Activated CD4-positive, alpha-beta T cell treated with anti-CD3 and anti-CD28 coated beads, Interleukin-10, Interleukin-2, amounts not matched to agents 100 ng/mL and 50 ng/mL, durations not matched to agents 16 hours and 8 hours (primary cell): ENCODE measurements around the gene BPIFB2.
"Not testable (repeated sequence)": the region's sequence is repeated elsewhere in the genome, so short reads cannot be mapped to it uniquely, and the experiment has no call there.

Experiments used
- DNase-seq: peaks from one replicate; pipeline ENCODE4 v3.0.0-alpha.2; 2020

Gene BPIFB2

DNA sequence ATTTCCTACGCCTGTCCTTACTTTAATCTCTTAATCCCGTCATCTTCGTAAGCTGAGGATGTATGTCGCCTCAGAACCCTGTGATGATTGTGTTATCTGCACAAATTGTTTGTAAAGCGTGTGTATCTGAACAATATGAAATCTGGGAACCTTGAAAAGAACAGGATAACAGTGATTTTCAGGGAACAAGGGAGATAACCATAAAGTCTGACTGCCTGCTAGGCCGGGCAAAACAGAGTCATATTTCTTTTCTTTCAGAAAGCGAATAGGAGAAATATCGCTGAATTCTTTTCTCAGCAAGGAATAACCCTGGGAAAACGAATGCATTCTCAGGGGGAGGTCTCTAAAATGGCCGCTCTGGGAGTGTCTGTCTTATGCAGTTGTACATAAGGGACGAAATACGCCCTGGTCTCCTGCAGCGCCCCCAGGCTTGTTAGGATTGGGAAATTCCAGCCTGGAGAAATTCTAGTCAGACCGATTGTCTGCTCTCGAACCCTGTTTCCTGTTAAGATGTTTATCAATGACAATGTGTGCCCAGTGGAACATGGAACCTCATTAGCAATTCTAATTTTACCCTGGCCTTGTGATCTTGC, 37.7 kb downstream of the BPIFB2 start:
- not testable (repeated sequence) for DNase-seq

DNA sequence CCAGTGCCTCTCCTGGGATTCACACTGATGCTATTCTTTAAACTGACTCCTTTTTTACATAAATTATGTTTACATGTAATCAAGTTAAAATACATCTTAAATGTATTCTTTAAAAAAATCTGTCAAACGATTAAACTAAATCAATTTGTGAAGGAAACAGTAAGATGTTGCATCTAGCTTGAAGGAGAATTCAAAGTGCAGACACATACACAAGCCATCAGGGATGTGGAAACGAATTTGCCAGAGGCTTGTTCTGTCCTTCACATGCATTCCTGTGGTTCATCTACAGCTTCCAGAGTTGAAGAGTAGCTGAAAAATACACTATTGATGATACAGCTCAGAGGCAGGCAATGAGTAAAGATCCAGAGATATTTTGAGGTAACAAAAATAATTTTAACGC, 38.9 kb downstream of the BPIFB2 start:
- no peak for DNase-seq

- no peak for DNase-seq
These were observed 43.8 kb downstream of the BPIFB2 start for GRCh38 chr20:33051333-33051732.

DNA sequence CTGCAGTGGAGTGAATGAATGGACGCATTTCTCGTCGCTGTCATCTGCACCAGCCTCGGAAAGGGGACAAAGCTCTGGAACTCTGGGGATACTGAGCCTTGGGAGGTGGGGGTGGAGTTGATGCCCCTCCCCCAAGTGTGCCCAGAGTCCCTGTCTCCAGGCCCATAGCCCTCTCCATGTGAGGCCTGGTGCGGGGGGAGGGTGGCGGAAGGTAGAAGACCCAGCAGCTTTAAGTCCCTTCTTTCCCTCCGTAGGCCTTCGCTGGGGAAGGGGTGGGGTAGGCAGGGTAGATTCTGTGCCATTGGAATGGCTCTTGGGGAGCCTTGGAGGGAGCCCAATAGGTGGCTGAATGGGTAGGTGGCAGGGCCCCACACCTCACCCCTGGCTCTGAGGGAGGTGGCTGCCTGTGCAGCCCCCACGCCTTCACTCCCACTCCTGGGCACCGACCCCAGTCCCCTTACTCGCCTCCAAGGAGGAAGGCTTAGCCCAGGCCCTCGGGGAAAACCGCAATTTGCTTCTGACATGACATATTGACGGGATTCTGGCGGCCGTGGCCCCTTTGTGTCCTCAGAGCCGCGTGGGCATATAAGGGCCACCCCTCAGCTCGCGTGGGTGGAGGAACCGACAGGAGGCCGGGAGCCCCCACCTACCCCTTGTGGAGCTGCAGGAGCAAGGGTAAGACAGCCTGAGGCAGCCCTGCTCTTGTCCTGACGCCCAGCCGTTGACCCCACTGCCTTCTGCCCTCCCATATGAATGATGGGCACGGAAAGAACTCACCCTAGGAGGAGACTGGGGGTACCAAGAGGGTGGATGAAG, 46.0 kb downstream of the BPIFB2 start, which contains the start of gene BPIFB3:
Gene BPIFB3 (plus strand): TSS at position 613 of the 816 bp plus-strand sequence. CDS start 1,533 bp downstream, outside the sequence.
- no peak for DNase-seq

DNA sequence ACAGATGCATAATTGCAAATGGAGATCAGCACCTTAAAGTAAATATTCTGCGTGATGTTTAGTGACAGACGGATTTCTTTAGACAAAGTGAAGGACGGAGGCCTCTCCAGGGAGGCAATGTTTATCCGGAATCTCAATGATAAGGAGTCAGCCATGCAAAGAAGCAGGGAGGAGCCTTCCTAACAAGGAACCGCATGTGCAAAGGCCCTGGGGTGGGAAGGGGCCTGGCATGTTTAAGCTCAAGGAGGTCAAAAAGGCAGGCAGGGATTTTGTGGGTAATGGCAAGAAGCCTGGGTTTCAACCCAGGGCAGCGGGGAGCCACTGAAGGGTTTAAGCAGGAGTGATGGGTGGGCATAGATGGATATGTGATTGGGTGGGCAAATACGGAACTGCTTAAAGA, 46.9 kb downstream of the BPIFB2 start:
- DNase-seq, result no peak

- DNase-seq, result no peak
These were observed 47.3 kb downstream of the BPIFB2 start for GRCh38 chr20:33054791-33055190.

DNA sequence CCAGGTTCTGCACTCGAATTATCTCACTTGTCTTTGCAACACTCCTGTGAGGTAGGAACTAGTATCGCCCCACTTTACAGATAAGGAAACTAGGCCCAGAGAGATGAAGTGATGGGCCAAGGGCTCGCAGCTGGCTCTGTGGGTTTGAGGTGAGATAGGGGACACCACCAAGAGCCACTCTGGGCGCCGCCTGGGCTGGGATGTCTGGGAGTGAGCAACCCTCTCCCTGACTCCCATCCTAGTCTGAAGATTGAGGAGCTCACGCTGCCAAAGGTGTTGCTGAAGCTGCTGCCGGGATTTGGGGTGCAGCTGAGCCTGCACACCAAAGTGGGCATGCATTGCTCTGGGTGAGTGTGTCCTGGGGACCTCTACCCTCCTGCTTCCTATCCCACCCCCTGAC, 51.6 kb downstream of the BPIFB2 start:
- no peak for DNase-seq

GRCh38 chr20:33059741-33060390, 52.4 kb downstream of the BPIFB2 start:
- no peak for DNase-seq

GRCh38 chr20:33061658-33062028, 54.1 kb downstream of the BPIFB2 start:
- no peak for DNase-seq

DNA sequence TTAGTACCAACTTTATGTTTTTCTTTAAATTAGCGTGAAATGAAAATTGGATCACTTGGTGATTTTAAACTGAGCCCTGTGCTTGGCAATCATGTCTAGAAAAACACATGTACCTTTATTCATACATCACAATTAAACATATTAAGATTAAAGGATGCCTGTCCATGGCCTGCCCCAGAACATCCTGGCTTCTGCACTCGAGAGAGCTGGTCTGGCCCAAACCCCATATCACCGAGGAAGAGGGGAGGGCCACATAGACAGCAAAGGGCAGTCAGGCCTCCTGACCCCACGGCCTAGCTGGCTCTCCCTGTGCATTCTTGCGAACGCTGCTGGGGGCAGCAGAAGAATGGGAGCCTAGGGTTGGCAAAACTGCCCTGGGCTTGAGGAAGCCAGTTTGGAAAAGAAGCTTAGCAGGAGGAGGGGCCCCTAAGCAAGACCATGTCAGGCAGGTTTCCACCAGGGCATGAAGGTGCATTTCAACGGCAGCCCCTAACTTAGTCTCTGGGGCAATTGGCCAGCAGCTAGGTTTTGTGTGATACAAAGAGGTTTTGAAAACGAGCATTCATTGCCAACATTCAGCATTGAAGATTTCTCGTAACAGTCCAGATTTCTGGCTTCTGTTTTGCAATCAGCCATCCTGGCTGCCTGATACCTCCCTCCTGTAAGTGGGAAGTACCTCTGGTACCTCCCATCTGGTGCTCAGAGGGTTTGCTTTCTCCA, 54.8 kb downstream of the BPIFB2 start:
- no peak for DNase-seq

DNA sequence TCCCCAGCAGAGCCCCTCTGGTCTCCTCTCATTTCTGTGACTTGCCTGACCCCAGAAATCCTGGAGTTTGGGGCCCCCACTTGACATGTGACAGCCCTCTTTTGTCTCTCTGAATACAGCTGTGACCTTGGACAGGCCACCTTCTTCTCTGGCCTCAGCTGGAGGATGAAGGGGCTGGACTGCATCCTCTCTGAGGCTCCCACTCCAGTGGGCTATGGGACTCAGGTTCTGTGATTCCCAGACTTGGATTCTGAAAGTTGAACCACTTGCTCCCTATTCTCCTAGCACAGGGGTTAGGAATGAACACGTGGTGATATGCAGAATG, 55.3 kb downstream of the BPIFB2 start:
- no peak for DNase-seq

GRCh38 chr20:33063271-33063670, 55.8 kb downstream of the BPIFB2 start:
- DNase-seq, result no peak

DNA sequence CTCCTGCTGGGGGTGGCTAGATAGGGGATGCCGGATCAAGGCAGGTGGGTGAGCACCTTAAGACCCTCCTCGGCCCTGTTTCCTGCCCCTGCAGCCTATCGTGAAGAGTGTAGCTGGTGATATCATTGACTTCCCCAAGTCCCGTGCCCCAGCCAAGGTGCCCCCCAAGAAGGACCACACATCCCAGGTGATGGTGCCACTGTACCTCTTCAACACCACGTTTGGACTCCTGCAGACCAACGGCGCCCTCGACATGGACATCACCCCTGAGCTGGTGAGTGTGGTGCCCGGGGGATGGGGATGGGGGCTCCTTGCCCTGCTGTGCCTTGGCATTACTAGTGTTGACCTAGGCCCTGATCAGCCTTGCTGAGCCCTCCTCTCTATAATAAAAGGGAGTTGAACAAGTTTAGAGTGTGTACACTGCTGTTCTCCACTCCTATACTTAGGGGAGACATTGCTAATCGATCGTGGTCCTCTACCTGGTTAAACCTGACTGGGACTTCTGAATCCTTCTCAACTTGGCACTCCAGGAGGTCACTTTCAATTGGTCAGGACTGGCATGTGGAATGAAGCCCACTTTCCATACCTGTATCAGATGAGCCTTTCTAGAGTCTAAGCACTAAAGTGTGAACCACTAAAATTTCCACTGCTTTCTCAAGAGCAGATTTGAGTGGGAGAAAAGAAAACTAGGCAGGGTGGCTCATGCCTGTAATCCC, 57.2 kb downstream of the BPIFB2 start:
- DNase-seq, result no peak

DNA sequence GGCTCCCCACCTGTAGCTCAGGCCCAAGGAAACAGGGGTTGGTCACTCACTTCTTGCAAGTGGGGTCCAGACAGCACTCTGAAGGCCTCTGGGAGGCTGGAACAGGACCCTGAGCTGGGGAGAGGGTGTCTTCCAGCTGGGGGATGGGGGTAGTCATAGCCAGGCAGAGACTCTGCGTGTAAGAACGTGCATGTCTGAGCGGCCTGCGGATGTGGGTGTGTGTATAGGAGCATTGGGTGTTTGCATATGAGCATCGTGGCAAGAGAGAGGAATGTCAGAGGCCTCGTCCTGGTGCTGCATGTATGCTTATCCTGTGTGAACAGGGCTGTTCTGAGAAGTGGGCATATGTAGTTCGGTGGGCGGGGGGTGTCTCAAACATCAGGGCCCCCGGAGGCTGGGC, 58.3 kb downstream of the BPIFB2 start:
- DNase-seq, result no peak

DNA sequence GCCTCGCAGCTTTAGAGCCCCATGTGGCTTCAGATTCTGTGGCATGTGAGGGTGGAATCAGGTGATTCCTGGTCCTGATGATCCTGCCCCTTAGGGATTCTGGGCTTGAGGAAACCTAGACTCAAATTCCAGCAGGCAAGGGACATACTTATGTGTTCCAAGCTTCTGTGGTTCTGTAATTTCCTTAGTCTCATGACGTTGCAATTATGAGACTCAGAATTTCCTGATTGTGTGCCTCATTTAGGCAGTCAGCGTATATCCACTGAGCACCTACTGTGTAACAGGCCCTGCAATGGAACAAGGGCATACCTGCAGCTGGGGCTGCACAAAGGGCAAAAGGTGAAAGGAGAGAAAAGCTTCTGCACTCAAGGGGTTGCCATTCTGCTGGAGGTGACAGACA, 60.3 kb downstream of the BPIFB2 start:
- no peak for DNase-seq

DNA sequence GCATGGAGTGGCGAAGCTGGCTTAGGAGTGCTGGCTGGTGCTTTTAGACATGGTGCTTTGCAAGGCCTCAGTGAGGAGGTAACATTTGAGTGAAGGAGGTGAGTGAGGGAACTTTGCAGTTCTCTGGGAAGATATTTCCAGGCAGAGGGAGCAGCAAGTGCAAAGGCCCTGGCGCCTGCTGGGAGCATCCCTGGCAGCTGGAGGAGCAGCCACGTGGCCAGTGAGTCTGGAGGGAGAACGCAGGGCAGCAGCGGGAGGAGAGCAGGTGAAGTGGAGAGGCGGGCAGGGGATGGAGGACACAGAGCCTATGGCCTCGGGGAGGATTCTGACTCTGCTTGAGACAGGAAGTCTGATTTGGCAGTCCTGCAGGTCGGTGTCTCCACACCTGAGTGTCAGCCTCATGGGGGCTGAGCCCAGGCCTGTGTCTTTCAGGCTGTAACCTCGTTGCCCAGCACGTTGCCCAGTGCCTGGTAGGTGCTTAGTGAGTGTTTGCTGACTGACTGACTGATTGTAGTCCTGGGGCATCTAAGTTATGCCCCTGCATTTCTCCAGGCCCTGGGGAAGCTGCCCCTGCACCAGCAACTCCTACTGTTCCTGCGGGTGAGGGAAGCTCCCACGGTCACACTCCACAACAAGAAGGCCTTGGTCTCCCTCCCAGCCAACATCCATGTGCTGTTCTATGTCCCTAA, 60.9 kb downstream of the BPIFB2 start:
- no peak for DNase-seq

DNA sequence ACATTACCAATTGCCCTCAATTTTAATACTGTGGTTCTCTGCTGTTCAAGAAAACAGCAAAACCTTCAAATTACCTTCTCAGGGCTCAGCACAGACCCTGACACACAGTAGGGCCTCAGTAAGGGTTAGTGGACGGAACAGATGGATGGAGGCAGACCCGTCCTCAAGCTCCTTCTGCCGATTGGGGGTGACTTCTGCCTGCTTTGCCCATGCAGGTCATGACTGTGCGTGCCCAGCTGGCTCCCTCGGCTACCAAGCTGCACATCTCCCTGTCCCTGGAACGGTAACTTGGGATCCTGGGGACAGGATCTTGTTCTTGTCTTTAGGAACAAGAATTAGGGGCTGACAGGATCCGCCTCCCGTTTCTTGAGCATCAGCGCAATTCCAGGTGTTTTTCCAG, 62.2 kb downstream of the BPIFB2 start:
- DNase-seq, result no peak

DNA sequence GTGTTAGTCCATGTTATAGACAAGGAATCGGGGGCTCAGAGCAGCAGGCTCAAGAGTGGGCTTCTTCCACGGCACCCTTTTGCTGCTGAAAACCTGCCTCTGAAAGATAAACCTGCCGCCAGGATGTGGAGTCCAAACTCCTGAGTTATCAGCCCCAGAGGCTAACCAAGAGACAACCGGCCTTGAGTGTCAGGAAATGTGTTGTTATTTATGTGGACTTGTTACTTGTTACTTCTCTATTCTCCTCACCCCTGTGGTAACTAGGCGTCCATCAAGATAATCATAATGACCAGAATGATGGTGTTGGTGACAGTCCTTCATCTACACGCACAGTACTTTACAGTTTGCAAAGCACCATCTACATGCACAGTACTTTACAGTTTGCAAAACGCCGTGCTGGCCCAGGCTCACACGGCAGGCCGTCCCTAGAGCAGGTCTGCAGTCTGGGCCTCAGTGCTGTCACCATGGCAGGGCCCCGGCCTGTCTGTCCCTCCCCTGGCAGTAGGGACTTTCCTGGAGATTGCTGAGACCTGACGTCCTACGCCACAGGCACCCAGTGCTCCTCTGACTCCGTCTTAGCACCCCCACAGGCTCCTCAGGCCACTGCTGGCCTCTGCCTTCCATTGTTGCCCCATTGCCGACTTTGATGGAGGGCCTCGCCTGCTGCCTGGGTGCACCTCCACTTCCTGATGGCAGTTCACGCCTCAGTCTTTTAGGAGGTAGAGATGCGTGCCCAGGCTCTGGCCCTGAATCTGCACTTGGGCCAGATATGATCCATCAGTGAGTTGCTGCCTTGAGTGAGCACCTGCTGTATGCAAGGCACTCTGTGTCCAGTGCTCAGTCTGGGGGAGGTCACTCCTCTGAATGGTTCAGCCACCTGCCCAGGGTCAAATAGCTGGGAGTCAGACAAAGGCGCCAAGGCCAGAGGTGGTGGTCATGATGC, 62.9 kb downstream of the BPIFB2 start:
- DNase-seq, result no peak

- DNase-seq, result no peak
These were observed 63.7 kb downstream of the BPIFB2 start for GRCh38 chr20:33071198-33071597.

GRCh38 chr20:33072362-33072761, 64.9 kb downstream of the BPIFB2 start:
- no peak for DNase-seq

GRCh38 chr20:33072813-33073212, 65.3 kb downstream of the BPIFB2 start:
- no peak for DNase-seq
